Left hindlimb (tissue), 1 donor: ENCODE data around the gene NEU1.
"Not testable (repeated sequence)": the region's sequence is repeated elsewhere in the genome, so short reads cannot be mapped to it uniquely, and the experiment has no call there.

ENCODE experiments used
- DNase-seq: peaks from one replicate; pipeline ENCODE4 v3.0.0-alpha.2; 2018

The NEU1 gene

DNA sequence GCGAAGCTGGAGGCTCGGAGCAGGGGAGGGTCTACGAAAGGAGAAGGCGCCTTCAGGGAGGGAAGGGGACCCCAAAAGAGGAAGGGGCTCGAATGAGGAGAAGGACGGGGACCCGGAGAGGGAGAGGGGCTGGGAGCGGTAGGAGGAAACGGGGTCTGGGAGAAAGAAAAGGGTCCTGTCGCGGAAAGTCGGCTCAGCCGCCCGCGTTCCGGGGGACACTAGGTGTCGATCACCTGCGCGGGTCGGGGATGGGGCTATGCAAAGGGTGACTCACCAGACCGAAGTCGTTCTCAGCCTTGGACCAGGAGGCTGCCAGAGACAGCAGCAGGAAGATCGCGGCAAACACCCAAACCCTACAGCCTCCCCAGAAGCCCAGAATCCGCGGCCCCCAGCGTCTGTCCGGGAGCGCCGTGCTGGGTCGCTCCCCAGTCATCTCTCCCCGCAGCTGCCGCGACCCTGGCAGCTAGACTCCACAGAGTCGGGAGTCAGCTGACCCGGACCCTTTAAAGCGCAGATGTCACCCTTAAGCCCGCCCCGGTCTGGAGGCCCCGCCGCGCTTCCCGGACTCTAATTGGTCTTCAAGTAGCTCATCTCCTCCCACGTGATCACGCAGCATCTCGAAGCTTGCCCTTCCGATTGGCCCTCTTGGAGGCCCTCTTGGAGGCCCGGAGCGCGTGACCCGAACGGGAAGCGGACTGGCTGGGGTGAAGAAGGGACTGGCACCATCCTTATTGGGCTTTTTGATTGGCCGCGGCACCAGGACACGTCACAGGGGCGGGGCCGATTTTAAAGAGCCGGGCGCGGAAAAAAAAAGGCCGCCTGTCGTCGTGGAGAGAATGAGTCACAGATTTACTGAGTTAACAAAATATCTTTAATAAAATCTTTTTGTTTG lies at the start of gene NEU1:
Gene NEU1 (minus strand): TSS at position 478 of the 892 bp plus-strand sequence. CDS start 45 bp downstream, at position 433.
- peak; percentile 100 for DNase-seq

- DNase-seq: no peak
Observed at GRCh38 chr6:31911826-31912585, 49.4 kb upstream of the NEU1 start.

DNA sequence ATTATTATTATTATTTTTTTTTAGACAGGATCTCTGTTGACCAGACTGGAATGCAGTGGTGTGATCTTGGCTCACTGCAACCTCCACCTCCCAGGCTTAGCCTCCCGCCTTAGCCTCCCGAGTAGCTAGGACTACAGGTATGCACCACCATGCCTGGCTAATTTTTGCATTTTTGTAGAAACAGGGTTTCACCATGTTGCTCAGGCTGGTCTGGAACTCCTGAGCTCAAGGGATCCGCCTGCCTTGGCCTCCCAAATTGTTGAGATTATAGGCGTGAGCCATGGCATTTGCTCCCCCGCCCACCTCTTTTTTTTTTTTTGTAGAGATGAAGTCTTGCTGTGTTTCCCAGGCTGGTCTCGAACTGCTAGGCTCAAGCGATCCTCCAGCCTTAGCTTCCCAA lies 46.7 kb upstream of the NEU1 start:
- DNase-seq: not testable (repeated sequence)

- DNase-seq: no peak
Observed at GRCh38 chr6:31908791-31909190, 46.2 kb upstream of the NEU1 start.

- DNase-seq: not testable (repeated sequence)
Observed at GRCh38 chr6:31908255-31908654, 45.6 kb upstream of the NEU1 start.

- DNase-seq: no peak
Observed at GRCh38 chr6:31907158-31907813, 44.7 kb upstream of the NEU1 start.

- not testable (repeated sequence) for DNase-seq
Observed at GRCh38 chr6:31906727-31907126, 44.1 kb upstream of the NEU1 start.

DNA sequence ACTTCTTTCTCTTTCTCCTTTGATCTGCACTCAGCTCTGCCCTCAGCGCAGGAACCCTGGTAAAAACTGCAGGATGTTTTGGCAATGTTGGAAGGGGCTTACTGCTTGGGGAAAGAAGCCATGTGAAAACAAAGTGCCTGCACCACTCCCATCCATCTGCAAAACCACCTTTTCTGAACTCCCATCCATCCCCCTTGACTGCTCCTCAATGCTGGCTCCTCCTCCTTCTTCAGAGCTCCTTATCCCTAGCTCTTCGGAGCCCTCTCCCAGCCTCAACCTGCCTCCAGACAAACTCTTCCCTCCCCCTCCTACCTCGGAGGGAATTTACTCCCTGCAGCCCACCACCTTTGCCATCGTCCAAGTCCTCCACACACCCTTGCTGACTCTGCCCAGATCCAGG lies 43.5 kb upstream of the NEU1 start:
- DNase-seq: no peak

DNA sequence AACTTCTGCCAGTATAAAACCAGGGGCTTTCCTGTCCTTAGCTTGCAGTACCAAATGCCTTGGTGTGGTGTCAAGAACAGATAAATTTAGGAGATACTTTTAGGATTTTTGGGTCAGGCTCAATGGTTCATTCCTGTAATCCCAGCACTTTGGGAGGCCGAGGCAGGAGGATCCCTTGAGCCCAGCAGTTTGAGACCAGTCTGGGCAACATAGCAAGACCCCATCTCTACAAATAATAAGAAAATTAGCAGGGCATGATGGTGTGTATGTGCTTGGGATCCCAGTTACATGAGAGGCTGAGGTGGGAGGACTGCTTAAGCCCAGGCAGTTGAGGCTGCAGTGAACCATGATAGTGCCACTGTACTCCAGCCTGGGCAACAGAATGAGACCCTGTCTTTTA lies 42.4 kb upstream of the NEU1 start:
- no peak for DNase-seq

GRCh38 chr6:31903957-31904356 lies 41.3 kb upstream of the NEU1 start:
- no peak for DNase-seq

- peak; percentile 98 for DNase-seq
Observed at GRCh38 chr6:31901953-31902643, 39.5 kb upstream of the NEU1 start, which contains the start of gene ZBTB12. Gene ZBTB12, minus strand, starts transcription at chr6:31902086. Its CDS starts 781 bp downstream, at chr6:31901305.

DNA sequence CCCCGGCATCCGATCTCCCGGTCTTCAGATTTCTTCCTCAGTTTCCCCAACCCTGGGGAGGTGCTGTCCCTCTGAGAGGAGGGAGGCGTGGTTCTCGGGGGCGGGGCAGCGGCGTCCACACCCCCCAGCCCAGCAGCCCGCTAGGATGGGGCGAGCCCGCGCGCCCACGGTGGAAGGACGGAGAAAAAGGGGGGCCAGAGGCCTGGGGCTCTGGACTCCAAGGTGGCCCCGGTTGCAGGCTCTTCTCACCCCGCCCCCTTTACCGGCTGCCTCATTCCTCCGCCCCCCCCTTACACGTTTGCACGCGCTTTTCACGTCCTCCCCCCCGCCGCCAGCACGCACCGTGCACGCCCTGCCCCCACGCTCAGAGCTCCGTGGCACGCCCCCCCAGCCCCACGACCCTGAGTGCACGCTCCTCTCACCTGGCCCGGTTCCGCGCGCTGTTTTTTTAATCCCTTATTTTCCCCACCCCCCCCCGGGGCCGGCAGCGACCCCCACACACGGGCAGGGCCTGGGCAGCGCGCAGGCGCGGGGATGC lies 38.9 kb upstream of the NEU1 start:
- DNase-seq: peak; percentile 79

DNA sequence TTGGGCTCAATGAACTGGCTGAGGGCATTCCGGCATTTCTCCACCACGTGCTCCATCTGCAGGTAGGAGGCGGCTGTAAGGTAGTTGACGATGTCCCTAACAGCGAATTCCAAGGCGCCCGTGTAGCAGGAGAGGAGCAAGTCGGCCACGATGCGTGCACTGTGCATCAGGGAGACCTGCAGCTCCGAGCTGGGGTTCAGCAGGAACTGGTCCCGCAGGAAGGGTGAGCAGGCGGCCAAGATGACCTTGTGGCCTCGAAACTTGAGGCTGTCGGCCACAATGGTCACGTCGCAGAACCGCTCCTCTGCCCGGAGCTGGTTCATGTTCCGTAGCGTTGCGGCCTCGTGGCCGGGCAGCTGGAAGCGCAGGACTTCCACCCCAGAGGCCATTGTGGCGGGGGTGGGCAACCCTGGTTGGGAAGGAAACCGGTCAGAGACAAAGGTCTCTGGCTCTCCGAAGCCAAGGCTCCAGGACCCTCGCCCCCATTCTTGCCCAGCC lies 38.3 kb upstream of the NEU1 start:
- peak; percentile 42 for DNase-seq

DNA sequence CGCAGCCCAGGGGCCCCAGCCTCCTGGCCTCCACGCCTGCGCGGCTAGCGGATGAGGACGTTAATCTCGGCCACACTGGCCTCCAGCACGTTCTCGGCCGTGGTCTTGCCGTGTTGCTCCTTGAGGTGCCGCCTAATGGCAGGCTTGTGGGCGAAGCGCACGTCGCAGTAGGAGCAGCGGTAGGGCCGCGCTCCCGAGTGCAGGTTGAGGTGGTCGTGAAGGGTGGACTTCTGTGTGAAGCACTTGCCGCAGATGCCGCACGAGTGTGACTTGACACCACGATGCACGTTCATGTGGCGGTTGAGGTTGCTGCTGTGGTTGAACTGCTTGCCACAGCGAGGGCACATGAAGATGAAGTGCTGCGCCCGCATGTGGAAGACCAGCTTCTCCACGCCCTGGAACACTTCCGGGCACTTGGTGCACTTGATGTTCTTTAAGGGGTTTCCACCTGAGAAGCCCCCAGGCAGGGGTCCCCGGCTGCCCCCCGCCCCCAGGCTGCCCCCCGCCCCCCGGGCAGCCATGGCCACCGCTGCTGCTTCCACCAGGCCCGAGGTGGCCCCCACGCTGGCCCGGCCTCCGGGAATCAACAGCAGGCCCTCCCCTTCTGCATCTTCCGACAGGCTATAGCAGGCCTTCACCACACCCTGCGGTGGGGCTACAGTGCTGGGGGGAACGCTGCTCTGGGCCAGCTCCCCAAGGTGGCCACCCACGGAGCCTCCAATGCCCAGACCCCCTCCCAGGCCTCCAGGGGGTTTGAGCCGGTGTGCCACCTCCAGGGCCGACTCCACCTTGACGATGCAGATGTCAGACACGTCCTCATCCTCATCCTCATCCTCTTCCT lies 37.5 kb upstream of the NEU1 start:
- DNase-seq: no peak

DNA sequence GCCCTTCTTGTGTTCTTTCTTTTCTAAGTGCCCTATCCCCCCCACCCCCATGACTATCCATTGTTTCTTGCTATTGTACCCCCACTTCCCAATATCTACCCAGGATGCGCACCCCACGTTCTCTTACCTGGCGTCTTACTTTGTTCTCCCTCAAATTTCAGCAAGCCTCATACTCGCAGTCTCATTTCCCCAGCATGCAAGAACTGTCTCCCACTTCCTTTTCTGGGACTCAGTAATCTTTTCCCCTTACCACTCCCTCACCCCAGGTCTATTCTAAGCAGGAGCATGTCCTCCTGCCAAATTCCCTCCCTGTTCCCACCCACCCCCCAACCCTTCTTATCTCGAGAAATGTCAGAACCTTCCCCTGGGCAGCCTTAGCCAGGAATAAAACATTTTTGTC lies 36.6 kb upstream of the NEU1 start:
- no peak for DNase-seq

DNA sequence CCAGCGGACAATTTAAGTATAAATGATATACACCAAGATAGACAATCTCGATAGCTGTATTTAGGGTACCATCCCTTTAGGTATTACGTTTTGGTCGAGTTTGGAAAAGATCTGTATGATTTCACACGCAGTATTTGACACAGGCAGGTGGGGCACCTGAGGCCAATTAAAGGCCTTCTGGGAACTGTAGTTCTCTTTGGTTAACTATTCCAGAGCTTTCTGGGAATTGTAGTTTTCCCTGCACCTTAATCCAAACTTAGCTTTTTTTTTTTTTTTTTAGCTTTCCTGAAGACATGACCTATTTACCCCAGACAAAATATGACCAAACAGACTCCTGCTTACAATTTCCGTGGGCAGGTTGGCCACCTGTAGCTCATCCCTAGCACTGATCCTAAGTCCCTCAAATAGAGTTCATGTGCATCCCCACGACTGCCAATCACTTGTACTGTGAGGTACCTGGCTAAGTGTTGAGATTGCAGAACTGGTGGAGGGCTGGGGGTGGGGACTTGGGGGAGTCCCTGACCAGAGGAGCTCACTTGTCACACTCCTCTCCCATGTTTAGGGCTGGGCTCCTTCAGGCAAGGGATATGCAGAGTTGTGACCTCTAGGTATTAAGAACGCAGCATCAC lies 35.9 kb upstream of the NEU1 start:
- no peak for DNase-seq

- peak; percentile 90 for DNase-seq
Observed at GRCh38 chr6:31897612-31898382, 35.2 kb upstream of the NEU1 start, which contains the start of gene EHMT2. Gene EHMT2, minus strand, starts transcription at chr6:31897698. Its CDS starts 21 bp downstream, at chr6:31897677.

DNA sequence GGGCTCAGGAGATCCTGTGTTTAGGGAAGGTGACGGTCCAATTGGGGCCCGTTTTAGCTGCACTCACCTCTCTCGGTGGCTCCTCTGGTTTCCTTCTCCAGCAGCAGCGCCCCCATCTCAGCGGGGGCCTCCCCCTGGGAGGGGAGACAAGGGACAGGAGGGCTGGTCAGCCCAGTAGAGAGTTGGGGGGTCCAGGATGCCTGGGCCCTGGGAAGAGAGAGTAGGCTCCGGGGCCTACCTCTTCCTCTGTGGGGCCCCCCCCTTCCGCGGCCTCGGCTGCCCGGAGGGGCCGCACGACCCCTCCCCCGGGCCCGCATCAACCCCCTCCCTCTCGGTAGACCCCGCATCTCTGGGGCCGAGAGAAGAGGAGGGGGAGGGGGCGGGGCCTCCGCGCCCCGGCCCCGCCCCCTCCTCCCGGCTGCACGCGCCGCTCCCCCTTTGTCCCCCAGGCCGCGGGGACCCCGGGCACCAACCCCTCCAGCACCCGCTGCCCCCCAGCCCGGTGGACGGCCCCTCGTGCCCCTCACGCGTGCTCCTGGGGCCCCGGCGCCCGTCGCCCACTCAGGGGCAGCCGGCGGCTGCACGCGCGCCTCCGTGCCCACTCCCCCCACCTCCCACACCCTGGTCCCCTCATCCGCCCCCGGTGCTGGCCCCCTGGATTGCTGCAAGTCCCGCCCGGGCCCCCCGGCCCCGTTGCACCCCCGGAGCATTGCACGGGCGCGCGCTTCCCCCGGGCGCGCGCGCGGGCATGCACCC lies 34.4 kb upstream of the NEU1 start:
- no peak for DNase-seq

GRCh38 chr6:31896493-31896855 lies 33.9 kb upstream of the NEU1 start:
- DNase-seq: no peak
